H1 (cell line): ENCODE results near the gene RASGRP1. TPM values are rescaled to one million over a fixed set of nuclear protein-coding genes. Genes with fewer than 3 reads are reported as not detected.

Experiments used
- EZH2 ChIP-seq: fragments of 200-600 bp; sonication (generic); IDR thresholded peaks from 2 replicates; pipeline ENCODE4 v1.7.1; 2012; ENCODE audit warnings: low read depth, mild to moderate bottlenecking, moderate library complexity, low read length, inconsistent platforms; ENCODE audit not compliant: severe bottlenecking
- KDM4A ChIP-seq: IDR thresholded peaks from one replicate; pipeline ENCODE4 v1.7.1; 2012; ENCODE audit warnings: low read depth, mild to moderate bottlenecking, moderate library complexity, low read length, inconsistent platforms; ENCODE audit not compliant: severe bottlenecking
- POLR2A ChIP-seq, 2 experiments: IDR thresholded peaks; 1 replicate in 1 of 2; 2 replicates in 1 of 2; pipeline ENCODE4 v1.6.1; 2011; ENCODE audit warnings: low read depth in 2 of 2, low read length in 2 of 2, mild to moderate bottlenecking in 2 of 2; ENCODE audit errors: control extremely low read depth in 1 of 2
- POU5F1 ChIP-seq: IDR thresholded peaks from 2 replicates; pipeline ENCODE4 v1.6.1; 2011; ENCODE audit warnings: low read depth, mild to moderate bottlenecking, low read length, moderate library complexity
- RBBP5 ChIP-seq: IDR thresholded peaks from 2 replicates; pipeline ENCODE4 v1.7.1; 2012; ENCODE audit warnings: low read depth, mild to moderate bottlenecking, inconsistent platforms, low read length, moderate library complexity, borderline replicate concordance
- RXRA ChIP-seq: IDR thresholded peaks from 2 replicates; pipeline ENCODE4 v1.6.1; 2011; ENCODE audit warnings: low read depth, mild to moderate bottlenecking, low read length, moderate library complexity; ENCODE audit not compliant: insufficient read depth
- SIX5 ChIP-seq: IDR thresholded peaks from 2 replicates; pipeline ENCODE4 v1.6.1; 2011; ENCODE audit warnings: mild to moderate bottlenecking, low read depth, low read length
- SP4 ChIP-seq: IDR thresholded peaks from 2 replicates; pipeline ENCODE4 v1.6.1; 2012; ENCODE audit warnings: low read length, inconsistent platforms
- polyA plus RNA-seq, 7 experiments: library from polyadenylated mRNA; depleted of rRNA in 3 of 7; stranded (reverse) in 5 of 7; unstranded in 2 of 7; fragments of >200 nt in 5 of 7; fragments of 200-250 nt in 2 of 7; gene quantifications; 1 replicate in 5 of 7; 2 replicates in 1 of 7; 4 replicates in 1 of 7; pipeline versions ENCODE4 v1.2.1 to v1.2.3, GENCODE V29; 2011 to 2013; ENCODE audit warnings: missing spikeins in 2 of 7, mixed read lengths in 2 of 7
- total RNA-seq: library from RNA; stranded (reverse); fragmentation: NEBNext Ultra II Directional; extraction: Animal tissue kit (Norgen Biotek cat#: 25700); gene quantifications from 2 replicates; pipeline ENCODE4 v1.2.1, GENCODE V29; 2021
- TF ChIP-seq, protein P1 (sequence below): fragments of 300-600 bp; sonication (generic); IDR thresholded peaks from 2 replicates; pipeline ENCODE4 v1.7.1; 2012; ENCODE audit warnings: low read length, moderate library complexity, mild to moderate bottlenecking, inconsistent platforms; ENCODE audit not compliant: insufficient replicate concordance
- TF ChIP-seq, protein P2 (sequence below): IDR thresholded peaks from 2 replicates; pipeline ENCODE4 v1.6.1; 2011; ENCODE audit warnings: low read depth, mild to moderate bottlenecking, low read length; ENCODE audit not compliant: insufficient read depth

The RASGRP1 gene
- total and polyA plus RNA-seq, 2 of the 8 experiments (the other 6 are each of a cell fraction or from before 2014, with no cell fraction given): 1.1 to 2.1 TPM

DNA sequence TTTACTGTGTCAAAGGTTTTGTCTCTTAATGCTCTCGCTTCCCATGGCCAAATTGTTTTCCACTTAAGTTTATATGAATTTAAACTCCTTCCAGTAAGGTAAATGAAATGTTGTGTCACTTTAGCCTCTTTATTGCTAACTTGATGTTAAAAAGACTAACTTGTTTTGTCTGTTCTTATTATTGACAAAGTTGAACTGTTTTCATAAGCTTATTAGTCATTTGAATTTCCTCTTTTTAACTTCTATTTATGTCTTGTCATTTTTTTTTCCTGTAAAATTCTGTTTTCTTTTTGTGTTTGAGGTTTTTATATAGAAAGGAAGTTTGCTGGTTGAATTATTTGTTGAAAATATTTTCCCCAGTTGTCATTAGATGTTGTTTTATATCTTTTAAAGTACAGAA, 84.9 kb downstream of the RASGRP1 start (continued):
- TF ChIP-seq, protein P1, sequence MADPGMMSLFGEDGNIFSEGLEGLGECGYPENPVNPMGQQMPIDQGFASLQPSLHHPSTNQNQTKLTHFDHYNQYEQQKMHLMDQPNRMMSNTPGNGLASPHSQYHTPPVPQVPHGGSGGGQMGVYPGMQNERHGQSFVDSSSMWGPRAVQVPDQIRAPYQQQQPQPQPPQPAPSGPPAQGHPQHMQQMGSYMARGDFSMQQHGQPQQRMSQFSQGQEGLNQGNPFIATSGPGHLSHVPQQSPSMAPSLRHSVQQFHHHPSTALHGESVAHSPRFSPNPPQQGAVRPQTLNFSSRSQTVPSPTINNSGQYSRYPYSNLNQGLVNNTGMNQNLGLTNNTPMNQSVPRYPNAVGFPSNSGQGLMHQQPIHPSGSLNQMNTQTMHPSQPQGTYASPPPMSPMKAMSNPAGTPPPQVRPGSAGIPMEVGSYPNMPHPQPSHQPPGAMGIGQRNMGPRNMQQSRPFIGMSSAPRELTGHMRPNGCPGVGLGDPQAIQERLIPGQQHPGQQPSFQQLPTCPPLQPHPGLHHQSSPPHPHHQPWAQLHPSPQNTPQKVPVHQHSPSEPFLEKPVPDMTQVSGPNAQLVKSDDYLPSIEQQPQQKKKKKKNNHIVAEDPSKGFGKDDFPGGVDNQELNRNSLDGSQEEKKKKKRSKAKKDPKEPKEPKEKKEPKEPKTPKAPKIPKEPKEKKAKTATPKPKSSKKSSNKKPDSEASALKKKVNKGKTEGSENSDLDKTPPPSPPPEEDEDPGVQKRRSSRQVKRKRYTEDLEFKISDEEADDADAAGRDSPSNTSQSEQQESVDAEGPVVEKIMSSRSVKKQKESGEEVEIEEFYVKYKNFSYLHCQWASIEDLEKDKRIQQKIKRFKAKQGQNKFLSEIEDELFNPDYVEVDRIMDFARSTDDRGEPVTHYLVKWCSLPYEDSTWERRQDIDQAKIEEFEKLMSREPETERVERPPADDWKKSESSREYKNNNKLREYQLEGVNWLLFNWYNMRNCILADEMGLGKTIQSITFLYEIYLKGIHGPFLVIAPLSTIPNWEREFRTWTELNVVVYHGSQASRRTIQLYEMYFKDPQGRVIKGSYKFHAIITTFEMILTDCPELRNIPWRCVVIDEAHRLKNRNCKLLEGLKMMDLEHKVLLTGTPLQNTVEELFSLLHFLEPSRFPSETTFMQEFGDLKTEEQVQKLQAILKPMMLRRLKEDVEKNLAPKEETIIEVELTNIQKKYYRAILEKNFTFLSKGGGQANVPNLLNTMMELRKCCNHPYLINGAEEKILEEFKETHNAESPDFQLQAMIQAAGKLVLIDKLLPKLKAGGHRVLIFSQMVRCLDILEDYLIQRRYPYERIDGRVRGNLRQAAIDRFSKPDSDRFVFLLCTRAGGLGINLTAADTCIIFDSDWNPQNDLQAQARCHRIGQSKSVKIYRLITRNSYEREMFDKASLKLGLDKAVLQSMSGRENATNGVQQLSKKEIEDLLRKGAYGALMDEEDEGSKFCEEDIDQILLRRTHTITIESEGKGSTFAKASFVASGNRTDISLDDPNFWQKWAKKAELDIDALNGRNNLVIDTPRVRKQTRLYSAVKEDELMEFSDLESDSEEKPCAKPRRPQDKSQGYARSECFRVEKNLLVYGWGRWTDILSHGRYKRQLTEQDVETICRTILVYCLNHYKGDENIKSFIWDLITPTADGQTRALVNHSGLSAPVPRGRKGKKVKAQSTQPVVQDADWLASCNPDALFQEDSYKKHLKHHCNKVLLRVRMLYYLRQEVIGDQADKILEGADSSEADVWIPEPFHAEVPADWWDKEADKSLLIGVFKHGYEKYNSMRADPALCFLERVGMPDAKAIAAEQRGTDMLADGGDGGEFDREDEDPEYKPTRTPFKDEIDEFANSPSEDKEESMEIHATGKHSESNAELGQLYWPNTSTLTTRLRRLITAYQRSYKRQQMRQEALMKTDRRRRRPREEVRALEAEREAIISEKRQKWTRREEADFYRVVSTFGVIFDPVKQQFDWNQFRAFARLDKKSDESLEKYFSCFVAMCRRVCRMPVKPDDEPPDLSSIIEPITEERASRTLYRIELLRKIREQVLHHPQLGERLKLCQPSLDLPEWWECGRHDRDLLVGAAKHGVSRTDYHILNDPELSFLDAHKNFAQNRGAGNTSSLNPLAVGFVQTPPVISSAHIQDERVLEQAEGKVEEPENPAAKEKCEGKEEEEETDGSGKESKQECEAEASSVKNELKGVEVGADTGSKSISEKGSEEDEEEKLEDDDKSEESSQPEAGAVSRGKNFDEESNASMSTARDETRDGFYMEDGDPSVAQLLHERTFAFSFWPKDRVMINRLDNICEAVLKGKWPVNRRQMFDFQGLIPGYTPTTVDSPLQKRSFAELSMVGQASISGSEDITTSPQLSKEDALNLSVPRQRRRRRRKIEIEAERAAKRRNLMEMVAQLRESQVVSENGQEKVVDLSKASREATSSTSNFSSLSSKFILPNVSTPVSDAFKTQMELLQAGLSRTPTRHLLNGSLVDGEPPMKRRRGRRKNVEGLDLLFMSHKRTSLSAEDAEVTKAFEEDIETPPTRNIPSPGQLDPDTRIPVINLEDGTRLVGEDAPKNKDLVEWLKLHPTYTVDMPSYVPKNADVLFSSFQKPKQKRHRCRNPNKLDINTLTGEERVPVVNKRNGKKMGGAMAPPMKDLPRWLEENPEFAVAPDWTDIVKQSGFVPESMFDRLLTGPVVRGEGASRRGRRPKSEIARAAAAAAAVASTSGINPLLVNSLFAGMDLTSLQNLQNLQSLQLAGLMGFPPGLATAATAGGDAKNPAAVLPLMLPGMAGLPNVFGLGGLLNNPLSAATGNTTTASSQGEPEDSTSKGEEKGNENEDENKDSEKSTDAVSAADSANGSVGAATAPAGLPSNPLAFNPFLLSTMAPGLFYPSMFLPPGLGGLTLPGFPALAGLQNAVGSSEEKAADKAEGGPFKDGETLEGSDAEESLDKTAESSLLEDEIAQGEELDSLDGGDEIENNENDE: no peak
- TF ChIP-seq, protein P2, sequence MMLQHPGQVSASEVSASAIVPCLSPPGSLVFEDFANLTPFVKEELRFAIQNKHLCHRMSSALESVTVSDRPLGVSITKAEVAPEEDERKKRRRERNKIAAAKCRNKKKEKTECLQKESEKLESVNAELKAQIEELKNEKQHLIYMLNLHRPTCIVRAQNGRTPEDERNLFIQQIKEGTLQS: no peak
- TF ChIP-seq POLR2A (IDR thresholded peaks at IDR 0.05; ENCODE audit: control extremely low read depth in 1 of 2, low read depth in 2 of 2, low read length in 2 of 2): no peak
- TF ChIP-seq RBBP5: no peak
- no peak for TF ChIP-seq KDM4A
- no peak for TF ChIP-seq RXRA
- TF ChIP-seq EZH2: no peak
- TF ChIP-seq SIX5: no peak
- TF ChIP-seq SP4: no peak
- TF ChIP-seq POU5F1: no peak
